H1 (cell line): ENCODE results near the gene XDH. TPM values are rescaled to one million over a fixed set of nuclear protein-coding genes. Genes with fewer than 3 reads are reported as not detected.

Experiments used
- CBX8 ChIP-seq: fragments of 300-800, 300-1000 bp; sonication (generic); IDR thresholded peaks from 2 replicates; pipeline ENCODE4 v1.7.1; 2016; ENCODE audit warnings: low read depth, low read length, borderline replicate concordance
- CEBPB ChIP-seq: IDR thresholded peaks from 2 replicates; pipeline ENCODE4 v1.6.1; 2012; ENCODE audit warnings: low read depth, low read length
- CHD1 ChIP-seq: IDR thresholded peaks from 2 replicates; pipeline ENCODE4 v1.6.1; 2012; ENCODE audit warnings: low read depth, low read length, improper control_type of control experiment
- CHD2 ChIP-seq: IDR thresholded peaks from 2 replicates; pipeline ENCODE4 v1.6.1; 2012; ENCODE audit warnings: low read length, improper control_type of control experiment
- RBBP5 ChIP-seq: IDR thresholded peaks from 2 replicates; pipeline ENCODE4 v1.7.1; 2012; ENCODE audit warnings: low read depth, mild to moderate bottlenecking, inconsistent platforms, low read length, moderate library complexity, borderline replicate concordance
- polyA plus RNA-seq, 7 experiments: library from polyadenylated mRNA; depleted of rRNA in 3 of 7; stranded (reverse) in 5 of 7; unstranded in 2 of 7; fragments of >200 nt in 5 of 7; fragments of 200-250 nt in 2 of 7; gene quantifications; 1 replicate in 5 of 7; 2 replicates in 1 of 7; 4 replicates in 1 of 7; pipeline versions ENCODE4 v1.2.1 to v1.2.3, GENCODE V29; 2011 to 2013; ENCODE audit warnings: missing spikeins in 2 of 7, mixed read lengths in 2 of 7
- total RNA-seq: library from RNA; stranded (reverse); fragmentation: NEBNext Ultra II Directional; extraction: Animal tissue kit (Norgen Biotek cat#: 25700); gene quantifications from 2 replicates; pipeline ENCODE4 v1.2.1, GENCODE V29; 2021

The XDH gene
- total and polyA plus RNA-seq, 2 of the 8 experiments (the other 6 are each of a cell fraction or from before 2014, with no cell fraction given), result 0.68 to 1.2 TPM

- TF ChIP-seq CBX8 (no peak), CHD2 (no peak), RBBP5 (no peak), CEBPB (no peak), CHD1 (no peak)
Measured at GRCh38 chr2:31365348-31365747, 49.2 kb downstream of the XDH start (continued).
